NCI-H1105 (cell line): ENCODE measurements around the gene GLP2R.

Source experiments
- DNase-seq: peaks from one replicate; lab custom pipeline; 2025; lab: John Stamatoyannopoulos, UW

The GLP2R gene

DNA sequence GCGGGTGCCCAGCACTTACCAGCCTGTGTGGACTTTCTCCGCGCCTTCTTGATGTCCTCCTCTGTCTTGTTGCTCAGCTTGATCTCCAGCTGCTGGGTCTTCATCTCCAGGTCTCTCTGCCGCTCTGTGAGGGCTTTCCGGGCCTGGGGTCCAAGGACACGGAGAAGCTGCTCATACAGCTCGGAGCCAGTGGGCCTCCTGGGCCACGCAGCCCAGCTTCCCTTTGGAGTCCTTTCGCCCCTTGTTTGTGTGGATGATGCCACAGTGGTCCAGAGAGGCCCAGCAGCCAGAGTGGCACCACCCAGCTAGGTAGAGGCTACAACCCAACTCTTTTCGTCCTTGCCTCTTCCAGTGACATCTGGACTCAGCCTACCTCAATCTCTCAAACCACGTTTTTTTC lies 99.7 kb downstream of the GLP2R start:
- no peak for DNase-seq

DNA sequence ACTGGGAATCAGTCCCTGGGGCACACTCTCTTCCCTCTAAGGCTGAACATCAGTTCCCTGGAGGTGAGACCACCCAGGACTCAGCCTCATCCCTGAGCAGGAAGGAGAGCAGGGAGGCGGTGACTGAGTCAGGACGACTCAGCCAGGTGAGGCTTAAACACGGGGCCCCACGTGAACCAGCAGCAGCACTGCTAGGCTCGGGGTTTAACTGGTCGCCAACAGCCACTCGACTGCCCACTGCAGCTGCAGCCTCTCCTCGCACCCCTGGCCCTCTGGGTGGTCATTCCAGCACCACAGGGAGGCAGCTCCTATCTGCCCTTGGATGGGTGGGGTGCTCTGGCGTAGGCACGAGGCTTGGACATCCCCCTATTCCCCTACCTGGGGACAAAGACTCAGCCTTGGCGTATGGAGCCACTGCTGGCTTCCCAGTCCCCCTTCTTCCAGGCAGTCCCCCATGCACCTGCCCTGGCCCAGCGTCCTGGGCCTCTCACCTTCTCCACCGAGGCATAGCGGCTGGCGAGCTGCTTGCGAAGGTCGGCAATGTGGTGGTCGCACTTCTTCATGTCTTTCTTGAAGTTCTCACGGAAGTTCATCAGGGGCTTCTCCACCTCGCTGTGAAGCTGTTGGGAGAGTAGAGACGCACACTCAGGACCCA lies 100.6 kb downstream of the GLP2R start:
- DNase-seq: no peak

GRCh38 chr17:9928601-9929333 lies 103.0 kb downstream of the GLP2R start:
- peak; percentile 8 for DNase-seq

- no peak for DNase-seq
Measured at GRCh38 chr17:9929871-9930270, 104.1 kb downstream of the GLP2R start.

DNA sequence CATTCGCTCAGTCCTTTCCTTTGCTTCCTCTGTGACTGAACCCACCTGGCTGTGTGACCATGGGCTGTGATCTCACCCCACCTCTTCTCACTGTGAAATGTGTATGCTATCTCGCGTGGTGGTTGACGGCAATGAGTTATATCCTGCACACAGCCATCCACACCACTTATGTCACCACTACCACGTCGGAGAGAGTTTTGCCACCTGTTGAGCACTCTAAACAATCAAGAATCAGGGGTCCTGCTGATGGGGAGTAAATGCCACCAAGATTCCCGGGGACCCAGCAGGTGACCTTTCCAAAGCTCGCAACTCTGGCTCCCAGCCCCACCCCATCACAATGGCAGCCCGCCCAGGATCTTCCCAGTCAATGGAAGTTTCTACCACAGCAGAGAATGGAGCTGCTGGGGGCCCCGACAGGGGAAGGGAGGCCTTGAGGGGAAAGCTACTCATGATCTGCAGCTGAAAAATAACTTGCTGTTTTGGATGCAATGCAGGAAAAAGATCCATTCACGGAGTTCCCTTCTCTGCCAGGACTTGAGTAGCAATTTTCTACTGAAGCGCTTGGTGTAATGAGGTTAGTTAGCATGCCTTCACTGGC lies 105.5 kb downstream of the GLP2R start:
- DNase-seq: no peak

- no peak for DNase-seq
Measured at GRCh38 chr17:9932491-9932890, 106.8 kb downstream of the GLP2R start.

GRCh38 chr17:9934331-9934730 lies 108.6 kb downstream of the GLP2R start:
- no peak for DNase-seq

DNA sequence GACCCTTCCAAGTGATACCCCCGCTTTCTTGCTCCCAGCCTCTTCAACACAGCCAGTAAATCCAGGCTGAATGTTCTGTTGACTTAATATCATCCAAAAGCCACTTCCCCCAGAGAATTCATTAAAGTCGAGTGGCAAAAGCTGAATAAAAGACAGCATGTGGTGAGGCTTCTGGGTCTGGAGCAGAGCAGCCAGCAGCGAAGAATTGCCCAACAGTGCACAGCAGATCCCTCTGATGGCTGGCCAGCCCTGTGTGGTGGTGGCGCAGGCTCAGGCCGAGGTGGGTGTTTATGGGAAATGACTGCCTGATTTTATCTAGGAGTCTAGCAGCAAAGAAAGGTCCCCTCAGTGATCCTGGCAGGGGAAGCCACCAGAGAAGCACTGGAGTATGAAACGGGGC lies 109.7 kb downstream of the GLP2R start:
- no peak for DNase-seq

- no peak for DNase-seq
Measured at GRCh38 chr17:9936095-9936494, 110.4 kb downstream of the GLP2R start.

DNA sequence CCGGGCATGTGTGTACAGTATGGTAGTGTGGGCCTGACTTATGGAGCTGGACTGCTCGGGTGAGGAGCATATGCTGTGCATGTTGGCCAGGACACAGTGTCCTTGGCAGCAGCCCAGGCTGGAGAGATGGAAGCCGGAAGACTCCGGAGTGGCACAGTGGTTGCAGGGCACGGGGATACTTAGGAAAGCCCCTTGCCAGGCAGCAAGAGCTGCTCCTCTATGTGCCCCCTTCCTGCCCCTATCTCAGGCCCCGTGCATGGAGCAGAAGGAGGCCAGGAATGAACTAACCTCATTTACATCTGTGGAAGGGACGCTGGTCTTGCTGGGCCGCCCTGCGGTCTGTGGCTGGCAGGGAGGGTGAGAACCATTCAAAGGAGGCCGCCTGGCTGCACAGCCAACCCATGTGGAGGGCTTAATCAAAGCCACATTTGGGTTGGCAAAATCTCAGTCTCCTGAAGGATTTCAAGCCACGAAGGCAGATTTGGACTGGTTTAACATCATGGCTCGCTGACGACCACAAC lies 111.6 kb downstream of the GLP2R start:
- no peak for DNase-seq

- no peak for DNase-seq
Measured at GRCh38 chr17:9937901-9938300, 112.2 kb downstream of the GLP2R start.

DNA sequence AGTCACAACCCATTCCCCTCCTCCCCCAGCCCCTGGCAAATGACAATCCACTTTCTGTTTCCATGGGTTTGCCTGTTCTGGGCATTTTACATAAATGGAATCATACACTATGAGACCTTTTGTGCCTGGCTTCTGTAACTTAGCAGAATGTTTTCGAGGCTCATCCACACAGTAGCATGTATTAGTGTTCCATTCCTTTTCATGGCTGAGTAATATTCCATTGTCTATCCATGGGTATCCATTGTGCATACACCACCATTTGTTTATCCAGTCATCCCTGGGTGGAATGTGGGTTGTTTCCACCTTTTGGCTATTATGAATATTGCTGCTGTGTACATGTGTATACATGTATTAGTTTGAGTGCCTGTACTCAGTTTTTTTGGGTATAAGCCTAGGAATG lies 113.0 kb downstream of the GLP2R start:
- DNase-seq: no peak

DNA sequence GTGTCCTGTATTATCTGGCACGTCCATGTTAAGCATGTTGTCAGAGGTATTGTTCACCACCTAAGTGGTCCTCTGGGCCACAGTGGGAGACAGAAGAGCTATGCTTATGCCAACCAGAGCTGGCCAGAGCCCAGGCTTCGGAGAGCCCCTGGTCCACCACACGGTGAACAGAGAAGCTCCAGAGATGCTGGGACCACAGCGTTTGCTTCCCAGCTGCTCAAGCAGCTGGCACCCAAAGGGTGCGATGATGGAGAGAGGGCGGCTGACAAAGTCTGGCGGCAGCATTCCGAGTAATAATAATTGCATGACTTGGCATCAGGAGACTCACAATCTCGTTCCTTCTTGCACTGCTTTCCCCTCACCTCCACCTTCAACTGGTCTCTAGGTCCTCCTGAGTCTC lies 115.1 kb downstream of the GLP2R start:
- DNase-seq: no peak

GRCh38 chr17:9941305-9941704 lies 115.6 kb downstream of the GLP2R start:
- DNase-seq: no peak
